TTC549 (cell line): Measurements from ENCODE around the gene YIPF3.
"Not testable (repeated sequence)": the region's sequence is repeated elsewhere in the genome, so short reads cannot be mapped to it uniquely, and the experiment has no call there.

Experiments
- FAIRE-seq: peaks from 2 replicates; lab custom pipeline; 2012; peaks lifted over from hg19 to GRCh38; lab: Jason Lieb, UNC

The YIPF3 gene

DNA sequence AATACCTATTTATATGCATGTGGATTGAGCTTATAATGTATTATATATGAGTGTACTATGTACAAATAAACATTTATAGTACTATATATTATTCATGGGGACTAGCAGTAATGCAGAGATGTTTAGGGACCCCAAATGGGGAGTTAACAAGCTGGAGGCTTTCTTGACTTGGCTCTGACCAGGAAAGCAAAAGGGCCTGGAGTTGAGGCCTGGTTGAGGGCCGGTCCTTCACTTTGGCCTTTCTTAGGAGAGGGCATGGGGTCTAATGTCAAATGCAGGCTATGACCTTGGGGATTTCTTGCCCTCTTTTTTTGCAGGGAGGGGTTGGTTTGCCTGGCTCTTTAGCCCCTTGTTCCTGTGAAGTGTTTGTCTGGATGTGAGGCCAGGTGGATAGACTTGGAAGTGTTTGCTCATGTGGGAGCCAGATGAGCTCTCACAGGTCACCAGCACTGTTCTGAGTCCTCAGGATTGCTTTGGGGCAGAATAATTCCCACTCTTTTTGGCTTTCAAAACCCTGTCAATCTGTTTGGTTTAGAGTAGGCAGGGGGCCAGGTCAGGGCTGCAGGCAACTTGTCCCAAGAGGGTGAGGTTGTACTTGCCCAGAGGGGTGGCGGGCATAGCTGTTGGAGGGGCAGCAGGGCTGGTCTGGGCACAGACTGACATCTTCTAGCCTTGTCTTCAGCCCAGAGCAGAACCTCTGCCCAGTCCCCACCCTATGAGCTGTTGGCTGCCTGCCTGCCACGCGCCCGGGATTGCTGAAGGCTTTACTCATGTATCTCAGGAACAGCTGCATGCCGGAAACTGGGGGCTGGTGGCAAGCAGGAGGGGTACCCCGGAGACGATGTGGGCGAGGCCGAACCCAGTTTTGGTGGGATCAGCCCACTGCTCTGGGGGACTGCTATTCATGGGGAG lies 24.7 kb downstream of the YIPF3 start:
- no peak for FAIRE-seq

- no peak for FAIRE-seq
These were observed 26.2 kb downstream of the YIPF3 start for GRCh38 chr6:43490523-43490939.

GRCh38 chr6:43489277-43490072 lies 27.3 kb downstream of the YIPF3 start:
- FAIRE-seq: no peak

- FAIRE-seq: no peak
These were observed 28.0 kb downstream of the YIPF3 start for GRCh38 chr6:43488667-43489276.

DNA sequence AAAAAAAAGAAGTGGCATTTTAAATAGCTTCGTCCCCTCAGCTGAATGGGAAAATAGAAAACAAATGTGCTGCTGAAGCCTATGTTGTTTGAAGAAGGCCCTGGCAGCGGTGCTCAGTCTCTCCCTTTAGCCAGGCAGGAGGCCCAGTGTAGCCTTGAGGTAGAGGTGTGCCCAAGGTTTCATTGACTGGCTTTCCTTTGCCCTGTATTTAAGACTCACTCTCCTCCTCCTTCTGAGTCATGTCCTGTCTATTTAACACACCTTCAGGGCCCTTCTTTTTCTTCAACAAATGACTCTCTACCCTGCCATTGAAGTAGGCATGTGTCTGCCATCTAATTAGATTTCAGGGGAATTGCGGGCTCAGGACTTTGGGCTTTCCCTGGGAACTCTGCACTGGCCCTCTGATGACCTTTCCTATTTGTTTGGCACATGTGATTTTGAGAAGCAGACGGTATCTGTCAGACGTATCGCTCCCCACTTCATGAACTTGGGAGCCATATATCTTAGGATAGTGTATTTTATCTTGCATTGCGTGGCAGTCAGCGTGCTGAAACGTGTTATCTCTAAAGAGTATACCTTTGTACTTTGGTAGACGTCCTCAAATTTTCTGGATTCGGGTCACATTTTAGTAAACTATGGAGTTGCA lies 35.0 kb downstream of the YIPF3 start:
- FAIRE-seq: no peak

DNA sequence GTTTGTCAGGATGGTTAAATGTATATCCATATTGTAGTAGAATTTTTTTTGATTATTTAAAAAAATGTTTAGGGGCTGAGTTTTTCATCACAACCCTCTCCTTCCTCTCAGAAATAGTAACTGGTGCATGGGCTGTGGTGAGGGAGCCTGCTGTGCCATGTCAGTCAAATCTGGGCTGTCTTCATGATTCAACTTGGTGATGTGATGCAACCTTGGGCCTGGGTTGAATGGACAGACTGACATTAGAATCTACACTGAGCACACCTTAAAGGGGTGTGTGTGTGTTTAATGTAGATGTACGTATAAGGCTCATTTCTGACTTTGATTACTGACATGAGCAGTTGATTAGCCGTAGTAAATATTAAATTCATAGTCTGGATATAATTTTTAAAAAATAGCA lies 35.7 kb downstream of the YIPF3 start:
- FAIRE-seq: no peak

DNA sequence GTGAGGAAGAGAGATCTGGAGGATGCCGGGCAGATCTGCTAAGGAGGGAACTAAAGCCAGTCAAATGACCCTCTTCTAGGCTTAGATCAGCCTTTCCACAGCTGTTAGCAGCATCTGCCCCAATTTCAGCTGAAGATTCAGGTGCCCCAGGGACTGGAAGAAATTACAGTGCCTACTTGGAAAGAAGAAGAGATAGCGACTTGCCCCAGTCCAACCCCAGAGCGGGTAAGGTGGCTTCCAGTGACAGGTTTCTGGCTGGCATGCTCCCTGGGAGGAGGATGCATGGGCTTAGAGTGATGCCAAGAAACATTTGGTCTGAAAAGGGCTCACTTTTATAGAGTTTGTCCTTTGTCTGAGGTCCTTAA lies 38.7 kb downstream of the YIPF3 start:
- FAIRE-seq: no peak

DNA sequence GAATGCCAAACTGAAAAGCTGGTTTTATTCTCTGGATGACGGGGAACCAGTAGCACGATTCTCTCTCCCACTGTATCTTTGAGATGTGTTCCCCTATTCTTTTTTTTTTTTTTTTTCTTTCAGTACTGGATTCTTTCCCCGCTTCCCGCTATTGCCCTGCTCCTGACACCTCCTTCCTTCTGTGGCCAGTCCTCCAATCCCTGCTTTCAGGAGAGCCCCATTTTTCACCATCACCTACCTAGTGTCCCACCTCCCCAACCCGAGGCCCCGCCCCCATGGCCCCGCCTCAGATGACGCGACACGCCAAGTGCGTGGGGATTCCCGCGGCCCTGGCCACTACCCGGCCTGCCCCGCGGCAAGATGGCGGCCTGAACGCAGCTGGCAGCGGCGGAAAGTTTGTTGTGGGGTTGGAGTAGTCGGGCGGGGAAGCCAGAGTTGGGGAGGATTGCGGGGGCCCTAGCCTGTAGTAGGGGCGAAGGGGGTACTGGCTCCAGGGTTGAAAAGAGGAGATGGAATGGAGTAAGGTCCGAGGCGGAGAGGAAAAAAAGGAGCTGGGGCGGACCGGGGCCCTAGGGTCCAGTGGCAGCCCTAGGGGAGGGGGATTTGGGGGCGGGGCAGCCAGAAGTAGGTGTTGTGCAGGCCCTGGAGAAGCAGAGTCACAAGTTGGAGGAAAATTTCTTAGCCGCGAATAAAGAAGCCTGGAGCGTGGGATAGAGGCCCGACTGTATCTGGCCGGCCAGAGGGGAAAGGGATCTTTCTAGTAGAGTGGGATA lies 39.3 kb downstream of the YIPF3 start, which contains the start of gene TJAP1:
Gene TJAP1 (plus strand): TSS at position 336 of the 773 bp plus-strand sequence. CDS start 21,432 bp downstream, outside the sequence.
- peak; percentile 17 for FAIRE-seq

GRCh38 chr6:43476746-43477145 lies 40.0 kb downstream of the YIPF3 start:
- FAIRE-seq: no peak

DNA sequence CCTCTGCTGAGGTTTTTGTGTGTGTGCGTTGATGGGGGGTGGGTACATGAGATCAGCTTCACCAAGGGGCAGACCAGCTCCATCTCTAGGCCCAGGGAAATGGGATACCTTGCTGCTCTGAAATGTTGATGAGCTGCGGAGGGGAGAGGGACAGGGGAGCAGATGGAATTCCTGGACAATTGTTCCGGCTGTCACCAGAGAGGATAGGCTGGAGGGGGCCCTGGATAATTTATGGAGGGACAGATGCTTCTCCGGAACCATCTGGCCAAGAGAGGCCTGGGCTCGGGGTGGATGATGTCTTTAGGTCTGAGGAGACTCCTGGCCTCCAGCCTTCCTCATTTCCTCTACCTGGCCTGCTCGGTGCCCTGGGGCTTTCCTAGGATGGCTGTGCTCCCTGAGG lies 41.2 kb downstream of the YIPF3 start:
- no peak for FAIRE-seq

GRCh38 chr6:43472515-43472914 lies 44.2 kb downstream of the YIPF3 start:
- FAIRE-seq: no peak

GRCh38 chr6:43471399-43471798 lies 45.3 kb downstream of the YIPF3 start:
- FAIRE-seq: no peak

DNA sequence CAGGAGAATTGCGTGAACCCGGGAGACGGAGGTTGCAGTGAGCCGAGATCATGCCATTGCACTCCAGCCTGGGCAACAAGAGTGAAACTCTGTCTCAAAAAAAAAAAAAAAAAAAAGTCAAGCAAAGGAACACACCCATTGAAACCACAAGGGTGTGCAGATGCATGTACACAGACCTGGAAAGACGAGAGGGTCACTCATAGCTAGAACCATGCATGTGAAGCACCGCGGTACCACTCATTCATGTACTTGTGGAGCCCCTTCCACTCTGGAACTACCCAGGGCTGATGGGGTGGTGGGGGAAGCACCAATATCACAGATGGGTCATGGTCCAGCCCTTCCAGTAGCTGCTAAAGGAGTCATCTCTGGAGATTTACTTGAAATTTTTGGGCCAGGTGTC lies 46.8 kb downstream of the YIPF3 start:
- no peak for FAIRE-seq

- FAIRE-seq: no peak
These were observed 47.7 kb downstream of the YIPF3 start for GRCh38 chr6:43468748-43469681.

GRCh38 chr6:43468240-43468639 lies 48.5 kb downstream of the YIPF3 start:
- no peak for FAIRE-seq

DNA sequence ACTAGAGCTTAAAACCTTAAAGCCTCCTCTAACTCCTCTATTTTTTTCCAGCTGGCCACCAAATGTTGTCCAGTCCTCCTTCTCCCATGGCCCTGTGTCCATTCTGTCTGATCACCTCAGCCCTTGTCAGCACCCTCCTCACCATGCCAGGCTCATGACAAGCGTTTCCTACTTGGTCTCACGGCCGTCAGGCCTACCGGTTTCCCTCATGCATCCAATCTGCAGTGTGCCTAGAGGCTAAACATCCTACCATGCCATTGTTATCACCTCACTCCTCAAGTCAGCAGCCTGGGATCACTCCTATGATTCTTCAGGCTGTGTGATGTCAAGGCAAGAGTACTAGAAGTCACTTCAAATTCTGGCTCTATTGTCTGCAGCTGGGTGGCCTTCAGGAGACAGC lies 49.0 kb downstream of the YIPF3 start:
- FAIRE-seq: no peak

GRCh38 chr6:43467265-43467664 lies 49.5 kb downstream of the YIPF3 start:
- FAIRE-seq: not testable (repeated sequence)

DNA sequence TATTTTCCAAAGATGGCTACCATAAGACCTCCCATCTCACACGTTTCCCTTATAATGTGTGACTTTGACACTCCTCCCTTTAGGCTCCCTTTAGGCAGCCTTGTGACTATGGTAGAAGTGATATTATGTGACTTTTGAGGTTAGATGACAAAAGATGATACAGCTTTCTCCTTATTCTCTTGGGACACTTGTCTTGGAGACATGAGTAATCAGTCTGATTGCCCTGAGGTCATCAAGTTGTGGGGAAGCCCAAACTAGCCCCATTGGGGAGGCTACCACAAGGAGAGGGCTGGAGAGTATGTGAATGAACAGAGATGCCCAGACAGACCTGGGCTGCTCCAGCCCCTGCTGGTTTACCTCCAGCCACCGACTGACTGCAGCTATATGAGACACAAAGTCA lies 50.8 kb downstream of the YIPF3 start:
- no peak for FAIRE-seq

- no peak for FAIRE-seq
These were observed 52.4 kb downstream of the YIPF3 start for GRCh38 chr6:43464337-43464736.

GRCh38 chr6:43461936-43462335 lies 54.8 kb downstream of the YIPF3 start:
- FAIRE-seq: no peak
